Ishikawa (cell line): ENCODE data around the gene AKT1S1.
A peak's percentile ranks its signal among the peaks of the same experiment; 100 is the strongest.

Experiments
- CEBPB ChIP-seq: IDR thresholded peaks from 2 replicates; pipeline ENCODE4 v1.6.1; 2012
- EP300 ChIP-seq: IDR thresholded peaks from 2 replicates; pipeline ENCODE4 v1.6.1; 2012; ENCODE audit warnings: borderline replicate concordance
- FOXM1 ChIP-seq: IDR thresholded peaks from 2 replicates; pipeline ENCODE4 v1.6.1; 2012; ENCODE audit warnings: low read depth, borderline replicate concordance
- NFIC ChIP-seq: IDR thresholded peaks from 2 replicates; pipeline ENCODE4 v1.6.1; 2012
- TAF1 ChIP-seq: IDR thresholded peaks from 2 replicates; pipeline ENCODE4 v1.6.1; 2012; ENCODE audit warnings: low read depth, mild to moderate bottlenecking
- TCF12 ChIP-seq: IDR thresholded peaks from 2 replicates; pipeline ENCODE4 v1.6.1; 2012; ENCODE audit warnings: low read depth
- TEAD4 ChIP-seq: IDR thresholded peaks from 2 replicates; pipeline ENCODE4 v1.6.1; 2012
- YY1 ChIP-seq: IDR thresholded peaks from 2 replicates; pipeline ENCODE4 v1.6.1; 2012; ENCODE audit warnings: low read depth
- ZBTB7A ChIP-seq: IDR thresholded peaks from 2 replicates; pipeline ENCODE4 v1.6.1; 2012; ENCODE audit warnings: low read depth
- TF ChIP-seq, protein P1 (sequence below): IDR thresholded peaks from 2 replicates; pipeline ENCODE4 v1.6.1; 2012; ENCODE audit warnings: low read depth, mild to moderate bottlenecking
- TF ChIP-seq, protein P2 (sequence below): IDR thresholded peaks from 2 replicates; pipeline ENCODE4 v1.6.1; 2012

DNA sequence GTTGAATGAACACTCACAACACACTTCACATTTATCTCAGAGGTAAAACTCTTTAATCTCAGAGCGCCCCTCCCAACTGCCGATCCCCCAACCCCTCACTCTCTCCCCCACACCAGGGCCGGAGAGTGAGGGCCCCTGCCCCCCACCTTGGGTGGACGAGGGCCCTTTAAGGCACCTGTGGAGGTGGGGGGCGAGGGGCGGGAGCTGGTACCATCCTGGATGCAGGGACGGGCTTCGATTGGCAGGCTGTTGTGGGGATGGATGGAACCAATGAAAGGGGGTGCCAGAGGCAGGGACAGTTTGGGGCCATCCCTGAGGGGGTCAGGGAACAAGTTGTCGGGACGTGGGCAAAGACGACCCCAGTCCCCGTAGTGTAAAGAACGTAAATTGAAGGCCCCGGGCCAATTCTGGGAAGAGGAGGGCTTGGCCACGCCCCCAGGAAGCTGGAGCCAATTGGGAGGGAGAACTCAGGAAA lies 8.1 kb downstream of the AKT1S1 start:
- TF ChIP-seq, protein P1, sequence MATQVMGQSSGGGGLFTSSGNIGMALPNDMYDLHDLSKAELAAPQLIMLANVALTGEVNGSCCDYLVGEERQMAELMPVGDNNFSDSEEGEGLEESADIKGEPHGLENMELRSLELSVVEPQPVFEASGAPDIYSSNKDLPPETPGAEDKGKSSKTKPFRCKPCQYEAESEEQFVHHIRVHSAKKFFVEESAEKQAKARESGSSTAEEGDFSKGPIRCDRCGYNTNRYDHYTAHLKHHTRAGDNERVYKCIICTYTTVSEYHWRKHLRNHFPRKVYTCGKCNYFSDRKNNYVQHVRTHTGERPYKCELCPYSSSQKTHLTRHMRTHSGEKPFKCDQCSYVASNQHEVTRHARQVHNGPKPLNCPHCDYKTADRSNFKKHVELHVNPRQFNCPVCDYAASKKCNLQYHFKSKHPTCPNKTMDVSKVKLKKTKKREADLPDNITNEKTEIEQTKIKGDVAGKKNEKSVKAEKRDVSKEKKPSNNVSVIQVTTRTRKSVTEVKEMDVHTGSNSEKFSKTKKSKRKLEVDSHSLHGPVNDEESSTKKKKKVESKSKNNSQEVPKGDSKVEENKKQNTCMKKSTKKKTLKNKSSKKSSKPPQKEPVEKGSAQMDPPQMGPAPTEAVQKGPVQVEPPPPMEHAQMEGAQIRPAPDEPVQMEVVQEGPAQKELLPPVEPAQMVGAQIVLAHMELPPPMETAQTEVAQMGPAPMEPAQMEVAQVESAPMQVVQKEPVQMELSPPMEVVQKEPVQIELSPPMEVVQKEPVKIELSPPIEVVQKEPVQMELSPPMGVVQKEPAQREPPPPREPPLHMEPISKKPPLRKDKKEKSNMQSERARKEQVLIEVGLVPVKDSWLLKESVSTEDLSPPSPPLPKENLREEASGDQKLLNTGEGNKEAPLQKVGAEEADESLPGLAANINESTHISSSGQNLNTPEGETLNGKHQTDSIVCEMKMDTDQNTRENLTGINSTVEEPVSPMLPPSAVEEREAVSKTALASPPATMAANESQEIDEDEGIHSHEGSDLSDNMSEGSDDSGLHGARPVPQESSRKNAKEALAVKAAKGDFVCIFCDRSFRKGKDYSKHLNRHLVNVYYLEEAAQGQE, result no peak
- TF ChIP-seq NFIC (no peak; the same call in 1 of the 2 replicates), ZBTB7A (peak; percentile 79; the same call in 1 of the 2 replicates), EP300 (no peak), CEBPB (no peak), TAF1 (no peak), TEAD4 (no peak), YY1 (no peak), FOXM1 (no peak; the same call in 1 of the 2 replicates), TCF12 (no peak)
- TF ChIP-seq, protein P2, sequence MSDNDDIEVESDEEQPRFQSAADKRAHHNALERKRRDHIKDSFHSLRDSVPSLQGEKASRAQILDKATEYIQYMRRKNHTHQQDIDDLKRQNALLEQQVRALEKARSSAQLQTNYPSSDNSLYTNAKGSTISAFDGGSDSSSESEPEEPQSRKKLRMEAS, result peak; percentile 49; the same call in 1 of the 2 replicates
